B cell (primary cell): ENCODE results near the gene MRAP2. TPM values are rescaled to one million over a fixed set of nuclear protein-coding genes. Genes with fewer than 3 reads are reported as not detected.
"Not testable (repeated sequence)": the region's sequence is repeated elsewhere in the genome, so short reads cannot be mapped to it uniquely, and the experiment has no call there.

Experiments used
- ATAC-seq: fragments of 200-7000 bp; cut with Tn5 transposase; one replicate; pipeline ENCODE4 v1.10.0; 2021; ENCODE audit warnings: low read depth, mild to moderate bottlenecking, moderate number of reproducible peaks, moderate library complexity
- CTCF ChIA-PET: fragments of 350-600 bp; sonication (Branson Sonifier 250); formaldehyde crosslinking; loops from one replicate; lab custom pipeline; 2021; ENCODE audit warnings: antibody characterized with exemption, inconsistent platforms; lab: Charles Lee
- POLR2A ChIA-PET: fragments of 350-600 bp; sonication (Branson Sonifier 250); formaldehyde crosslinking; loops from one replicate; lab custom pipeline; 2021; ENCODE audit warnings: antibody characterized with exemption; lab: Charles Lee
- DNase-seq: peaks from one replicate; pipeline ENCODE4 v3.0.0; 2013
- H2AFZ ChIP-seq: 2 replicates; pipeline ENCODE4 v1.6.1; 2012; ENCODE audit warnings: mild to moderate bottlenecking, low read depth, low read length; ENCODE audit not compliant: insufficient read depth, poor library complexity, severe bottlenecking
- H3K27ac ChIP-seq, 2 donors: 1 replicate in 1 of 2; 2 replicates in 1 of 2; pipeline ENCODE4 v1.5.1; 2012 to 2013; ENCODE audit warnings: low read length in 2 of 2, mild to moderate bottlenecking in 2 of 2, moderate library complexity in 1 of 2
- H3K27me3 ChIP-seq, 4 experiments: fragments of 200-600 bp in 1 of 4; sonication (generic) in 1 of 4; replicated peaks in 1 of 4; 1 replicate in 2 of 4; 2 replicates in 2 of 4; pipeline versions ENCODE4 v1.6.1 to v1.7.0; 2013 to 2016; ENCODE audit warnings: low read length in 3 of 4, mild to moderate bottlenecking in 2 of 4, mixed read lengths in 1 of 4, moderate library complexity in 1 of 4; ENCODE audit not compliant: insufficient read depth in 4 of 4, control insufficient read depth in 3 of 4; ENCODE audit errors: control extremely low read depth in 1 of 4
- H3K36me3 ChIP-seq, 2 experiments: replicated peaks in 1 of 2; 1 replicate in 1 of 2; 2 replicates in 1 of 2; pipeline versions ENCODE4 v1.6.1 to v1.7.1; 2013; ENCODE audit warnings: low read length in 1 of 2; ENCODE audit not compliant: insufficient read depth in 2 of 2, control insufficient read depth in 1 of 2; ENCODE audit errors: control extremely low read depth in 1 of 2, extremely low read depth in 1 of 2
- H3K4me1 ChIP-seq, 2 donors: fragments of 200-600 bp in 1 of 2; sonication (generic) in 1 of 2; 1 replicate in 1 of 2; 2 replicates in 1 of 2; pipeline versions ENCODE4 v1.5.1 to v1.6.1; 2013 to 2017; ENCODE audit warnings: low read length in 2 of 2; ENCODE audit not compliant: control insufficient read depth in 2 of 2, insufficient read depth in 2 of 2
- H3K4me2 ChIP-seq: replicated peaks from 2 replicates; pipeline ENCODE3; 2012; ENCODE audit warnings: mild to moderate bottlenecking, low read depth, low read length; ENCODE audit not compliant: poor library complexity, severe bottlenecking
- H3K4me3 ChIP-seq, 5 experiments: fragments of 200-600 bp in 1 of 5; sonication (generic) in 1 of 5; 1 replicate in 3 of 5; 2 replicates in 2 of 5; pipeline versions ENCODE4 v1.5.1 to v1.7.0; 2011 to 2016; ENCODE audit warnings: low read length in 4 of 5, mild to moderate bottlenecking in 4 of 5, low read depth in 2 of 5, control low read depth in 1 of 5, moderate library complexity in 1 of 5; ENCODE audit not compliant: insufficient read depth in 1 of 5; ENCODE audit errors: control extremely low read depth in 1 of 5, extremely low read depth in 1 of 5
- H3K79me2 ChIP-seq: fragments of 200-600 bp; sonication (generic); one replicate; pipeline ENCODE4 v1.6.0; 2016; ENCODE audit warnings: low read length; ENCODE audit not compliant: control insufficient read depth, insufficient read depth
- H3K9ac ChIP-seq: fragments of 200-600 bp; sonication (generic); 2 replicates; pipeline ENCODE4 v1.6.1; 2017; ENCODE audit warnings: mild to moderate bottlenecking, low read length, moderate library complexity
- H3K9me3 ChIP-seq, 3 donors: one replicate each; pipeline versions ENCODE4 v1.6.1 to v1.7.1; 2013; ENCODE audit warnings: low read length in 2 of 3; ENCODE audit not compliant: control insufficient read depth in 2 of 3, insufficient read depth in 1 of 3; ENCODE audit errors: control extremely low read depth in 1 of 3
- H4K20me1 ChIP-seq: 2 replicates; pipeline ENCODE4 v1.6.0; 2012; ENCODE audit warnings: mild to moderate bottlenecking, low read length; ENCODE audit not compliant: insufficient read depth, control insufficient read depth, poor library complexity, severe bottlenecking
- H3K27ac Mint-ChIP-seq: one replicate; pipeline ENCODE4 v1.8.0; 2021; ENCODE audit warnings: mixed read lengths
- H3K27me3 Mint-ChIP-seq: one replicate; pipeline ENCODE4 v1.8.0; 2021; ENCODE audit warnings: mixed read lengths
- H3K4me1 Mint-ChIP-seq: one replicate; pipeline ENCODE4 v1.8.0; 2021; ENCODE audit warnings: mixed read lengths
- H3K4me3 Mint-ChIP-seq: one replicate; pipeline ENCODE4 v1.8.0; 2021; ENCODE audit warnings: mixed read lengths
- H3K9me3 Mint-ChIP-seq: one replicate; pipeline ENCODE4 v1.8.0; 2022; ENCODE audit warnings: mixed read lengths; ENCODE audit not compliant: insufficient read depth
- EZH2 ChIP-seq: IDR thresholded peaks from 2 replicates; pipeline ENCODE4 v1.6.1; 2012; ENCODE audit warnings: borderline replicate concordance, low read depth, mild to moderate bottlenecking, moderate library complexity, low read length; ENCODE audit not compliant: insufficient read depth, poor library complexity, severe bottlenecking
- WGBS: methylation state at CpG from one replicate; pipeline ENCODE4 v1.1.5; 2013; ENCODE audit warnings: missing lambda C conversion rate; ENCODE audit not compliant: insufficient coverage; 5-methylcytosine and 5-hydroxymethylcytosine counted together
- intact Hi-C: fragments of 100-400 bp; cut with micrococcal nuclease; formaldehyde crosslinking; loops from one replicate; pipeline ENCODE4 v1.10.0; 2022
- polyA plus RNA-seq: library from polyadenylated mRNA; depleted of rRNA; stranded (reverse); fragments of >200 nt; gene quantifications from 2 replicates; pipeline ENCODE4 v1.2.3, GENCODE V29; 2012
- total RNA-seq, 2 donors: library from RNA; stranded (reverse); fragments of 120-200 nt in 1 of 2; gene quantifications; 1 replicate in 1 of 2; 2 replicates in 1 of 2; pipeline versions ENCODE4 v1.2.3 to v1.2.4, GENCODE V29; 2013 to 2022
- TF ChIP-seq, protein P1 (sequence below): fragments of 200-600 bp; IDR thresholded peaks from one replicate; pipeline ENCODE4 v1.8.0; 2022; ENCODE audit warnings: antibody characterized with exemption, mild to moderate bottlenecking

The MRAP2 gene
- total and polyA plus RNA-seq, 2 donors (not counting 1 experiment from before 2014, with no cell fraction given): not detected

DNA sequence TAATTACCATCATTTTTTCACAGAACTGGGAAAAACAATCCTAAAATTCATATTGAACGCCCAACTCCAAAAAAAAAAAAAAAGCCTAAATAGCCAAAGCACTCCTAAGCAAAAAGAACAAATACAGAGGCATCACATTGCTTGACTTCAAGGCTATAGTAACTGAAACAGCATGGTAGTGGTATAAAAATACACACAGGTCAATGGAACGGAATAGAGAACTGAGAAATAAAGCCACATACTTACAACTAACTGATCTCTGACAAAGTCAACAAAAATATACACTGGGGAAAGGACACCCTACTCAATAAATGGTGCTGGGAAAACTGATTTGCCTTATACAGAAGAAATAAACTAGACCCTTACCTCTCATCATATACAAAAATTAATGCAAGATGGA, 89.6 kb downstream of the MRAP2 start:
- H4K20me1 ChIP-seq: no peaks in the 10 kb centered on the region
- Mint-ChIP-seq H3K4me1 (no peaks in the 10 kb centered on the region), H3K27ac (no peak overlapping the region), H3K4me3 (no peak overlapping the region), H3K9me3 (no peaks in the 10 kb centered on the region), H3K27me3 (no peaks in the 10 kb centered on the region)
- no peak for DNase-seq
- no peak for TF ChIP-seq EZH2
- TF ChIP-seq, protein P1, sequence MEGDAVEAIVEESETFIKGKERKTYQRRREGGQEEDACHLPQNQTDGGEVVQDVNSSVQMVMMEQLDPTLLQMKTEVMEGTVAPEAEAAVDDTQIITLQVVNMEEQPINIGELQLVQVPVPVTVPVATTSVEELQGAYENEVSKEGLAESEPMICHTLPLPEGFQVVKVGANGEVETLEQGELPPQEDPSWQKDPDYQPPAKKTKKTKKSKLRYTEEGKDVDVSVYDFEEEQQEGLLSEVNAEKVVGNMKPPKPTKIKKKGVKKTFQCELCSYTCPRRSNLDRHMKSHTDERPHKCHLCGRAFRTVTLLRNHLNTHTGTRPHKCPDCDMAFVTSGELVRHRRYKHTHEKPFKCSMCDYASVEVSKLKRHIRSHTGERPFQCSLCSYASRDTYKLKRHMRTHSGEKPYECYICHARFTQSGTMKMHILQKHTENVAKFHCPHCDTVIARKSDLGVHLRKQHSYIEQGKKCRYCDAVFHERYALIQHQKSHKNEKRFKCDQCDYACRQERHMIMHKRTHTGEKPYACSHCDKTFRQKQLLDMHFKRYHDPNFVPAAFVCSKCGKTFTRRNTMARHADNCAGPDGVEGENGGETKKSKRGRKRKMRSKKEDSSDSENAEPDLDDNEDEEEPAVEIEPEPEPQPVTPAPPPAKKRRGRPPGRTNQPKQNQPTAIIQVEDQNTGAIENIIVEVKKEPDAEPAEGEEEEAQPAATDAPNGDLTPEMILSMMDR: no peak
- ChIA-PET CTCF (no interaction called here), POLR2A (no interaction called here)
- no peaks in the 10 kb centered on the region for H3K27me3 ChIP-seq
- H3K4me2 ChIP-seq: no peak overlapping the region
- H3K4me3 ChIP-seq: no peak overlapping the region
- H2AFZ ChIP-seq: no peak overlapping the region
- H3K79me2 ChIP-seq: no peaks in the 10 kb centered on the region
- H3K27ac ChIP-seq: no peak overlapping the region
- no peaks in the 10 kb centered on the region for H3K4me1 ChIP-seq
- H3K9me3 ChIP-seq: peaks cover 0 to 3% (median 0%) of the 10 kb centered on the region in 3 donors
- no CpG with 5 or more reads among the region's 2 CpGs for WGBS
- H3K36me3 ChIP-seq: peaks cover 0 to 12% of the 10 kb centered on the region in 2 experiments
- no peak for ATAC-seq
- no peak overlapping the region for H3K9ac ChIP-seq
- intact Hi-C loops: no loop called here

DNA sequence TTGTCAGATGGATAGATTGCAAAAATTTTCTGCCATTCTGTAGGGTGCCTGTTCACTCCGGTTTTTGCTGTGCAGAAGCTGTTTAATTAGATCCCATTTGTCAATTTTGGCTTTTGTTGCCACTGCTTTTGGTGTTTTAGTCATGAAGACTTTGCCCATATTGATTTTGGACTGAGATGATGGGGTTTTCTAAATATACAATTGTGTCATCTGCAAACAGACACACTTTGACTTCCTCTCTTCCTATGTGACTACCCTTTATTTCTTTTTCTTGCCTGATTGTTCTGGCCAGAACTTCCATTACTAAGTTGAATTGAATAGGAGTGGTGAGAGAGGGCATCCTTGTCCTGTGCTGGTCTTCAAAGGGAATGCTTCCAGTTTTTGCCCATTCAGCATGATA, 96.0 kb downstream of the MRAP2 start:
- peaks cover 0 to 14% (median 0%) of the 10 kb centered on the region in 3 donors for H3K9me3 ChIP-seq
- H3K4me3 Mint-ChIP-seq, H3K4me1 ChIP-seq, H3K9me3 Mint-ChIP-seq, H3K4me2 ChIP-seq, H3K79me2 ChIP-seq, CTCF ChIA-PET, H3K27me3 ChIP-seq, DNase-seq, H3K27ac ChIP-seq, H3K27me3 Mint-ChIP-seq, ATAC-seq, H3K27ac Mint-ChIP-seq, H3K4me1 Mint-ChIP-seq, H3K4me3 ChIP-seq, H4K20me1 ChIP-seq, H2AFZ ChIP-seq, intact Hi-C loops, H3K9ac ChIP-seq, POLR2A ChIA-PET: not testable (repeated sequence)
- WGBS: 100% methylated on average over 1 of the region's 1 CpG
- H3K36me3 ChIP-seq: peaks cover 0 to 17% of the 10 kb centered on the region in 2 experiments

DNA sequence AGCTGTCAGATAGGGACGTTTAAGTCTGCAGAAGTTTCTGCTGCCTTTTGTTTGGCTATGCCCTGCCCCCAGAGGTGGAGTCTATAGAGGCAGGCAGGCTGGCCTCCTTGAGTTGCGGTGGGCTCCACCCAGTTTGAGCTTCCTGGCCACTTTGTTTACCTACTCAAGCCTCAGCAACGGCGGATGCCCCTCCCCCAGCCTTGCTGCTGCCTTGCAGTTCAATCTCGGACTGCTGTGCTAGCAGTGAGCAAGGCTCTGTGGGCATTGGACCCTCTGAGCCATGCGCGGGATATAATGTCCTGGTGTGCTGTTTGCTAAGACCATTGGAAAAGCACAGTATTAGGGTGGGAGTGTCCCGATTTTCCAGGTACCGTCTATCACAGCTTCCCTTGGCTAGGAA, 99.8 kb downstream of the MRAP2 start:
- H3K27me3 Mint-ChIP-seq, intact Hi-C loops, H3K27me3 ChIP-seq, H3K27ac Mint-ChIP-seq, DNase-seq, H3K4me3 ChIP-seq, H3K79me2 ChIP-seq, H3K27ac ChIP-seq, POLR2A ChIA-PET, H2AFZ ChIP-seq, H3K4me2 ChIP-seq, H3K4me3 Mint-ChIP-seq, H4K20me1 ChIP-seq, ATAC-seq, H3K9me3 Mint-ChIP-seq, H3K4me1 Mint-ChIP-seq, H3K9ac ChIP-seq, CTCF ChIA-PET, H3K4me1 ChIP-seq: not testable (repeated sequence)
- Histone ChIP-seq H3K9me3 (peaks cover 0 to 14% (median 0%) of the 10 kb centered on the region in 3 donors), H3K36me3 (peaks cover 4 to 13% of the 10 kb centered on the region in 2 experiments)
- WGBS: 96% methylated on average over 8 of the region's 9 CpGs
